WTC11 (cell line): ENCODE measurements around the gene BMP4. TPM values are rescaled to one million over a fixed set of nuclear protein-coding genes. Genes with fewer than 3 reads are reported as not detected.

ENCODE experiments used
- ATAC-seq: fragments of 200-7000 bp; cut with Tn5 transposase; 2 replicates; pipeline ENCODE4 v1.10.0; 2021; ENCODE audit warnings: mild to moderate bottlenecking, moderate library complexity
- CTCF ChIA-PET: fragments of 300-600 bp; sonication (Branson Sonifier 250); formaldehyde crosslinking; loops from one replicate; lab custom pipeline; 2021; ENCODE audit warnings: antibody characterized with exemption; lab: Charles Lee
- POLR2A ChIA-PET: fragments of 350-600 bp; sonication (Branson Sonifier 250); formaldehyde crosslinking; loops from one replicate; lab custom pipeline; 2021; ENCODE audit warnings: antibody characterized with exemption; lab: Charles Lee
- DNase-seq: peaks from one replicate; pipeline ENCODE4 v3.0.0; 2021; ENCODE audit warnings: low spot score
- H3K27ac Mint-ChIP-seq: 2 replicates; pipeline ENCODE4 v1.8.0; 2021; ENCODE audit warnings: mixed read lengths
- H3K27me3 Mint-ChIP-seq: 2 replicates; pipeline ENCODE4 v1.8.0; 2021; ENCODE audit warnings: low read depth, mild to moderate bottlenecking, moderate library complexity, mixed read lengths
- H3K36me3 Mint-ChIP-seq: 2 replicates; pipeline ENCODE4 v1.8.0; 2021; ENCODE audit warnings: mixed read lengths
- H3K4me1 Mint-ChIP-seq: 2 replicates; pipeline ENCODE4 v1.8.0; 2022; ENCODE audit warnings: mixed read lengths
- H3K4me3 Mint-ChIP-seq: 2 replicates; pipeline ENCODE4 v1.8.0; 2021; ENCODE audit warnings: mild to moderate bottlenecking, moderate library complexity, mixed read lengths
- H3K9me3 Mint-ChIP-seq: 2 replicates; pipeline ENCODE4 v1.8.0; 2021; ENCODE audit warnings: mixed read lengths
- CBFB ChIP-seq: sonication (generic); formaldehyde crosslinking; IDR thresholded peaks from 2 replicates; pipeline ENCODE4 v1.8.1; 2022; ENCODE audit warnings: mild to moderate bottlenecking, low read depth, missing genetic modification reagents
- E2F5 ChIP-seq: sonication (generic); formaldehyde crosslinking; IDR thresholded peaks from 2 replicates; pipeline ENCODE4 v1.8.1; 2022; ENCODE audit warnings: mild to moderate bottlenecking, moderate library complexity, missing genetic modification reagents
- ETV6 ChIP-seq: sonication (generic); formaldehyde crosslinking; IDR thresholded peaks from 2 replicates; pipeline ENCODE4 v1.8.1; 2022; ENCODE audit warnings: mild to moderate bottlenecking, missing genetic modification reagents
- GABPB1 ChIP-seq: sonication (generic); formaldehyde crosslinking; IDR thresholded peaks from 2 replicates; pipeline ENCODE4 v1.8.1; 2023; ENCODE audit warnings: mild to moderate bottlenecking, missing genetic modification reagents
- JAZF1 ChIP-seq: fragments of 250-450 bp; sonication (Bioruptor Pico); IDR thresholded peaks from 2 replicates; pipeline ENCODE4 v1.9.0; 2021; ENCODE audit warnings: moderate library complexity, mild to moderate bottlenecking, inconsistent platforms
- MYBL2 ChIP-seq: sonication (generic); formaldehyde crosslinking; IDR thresholded peaks from 2 replicates; pipeline ENCODE4 v1.8.1; 2023; ENCODE audit warnings: mild to moderate bottlenecking, moderate library complexity, missing genetic modification reagents
- NR1H2 ChIP-seq: sonication (generic); formaldehyde crosslinking; IDR thresholded peaks from 2 replicates; pipeline ENCODE4 v1.9.0; 2021; ENCODE audit warnings: mild to moderate bottlenecking, moderate library complexity, missing genetic modification reagents
- NR2C2 ChIP-seq: sonication (generic); formaldehyde crosslinking; IDR thresholded peaks from 2 replicates; pipeline ENCODE4 v1.8.0; 2022; ENCODE audit warnings: mild to moderate bottlenecking, missing genetic modification reagents
- NR3C1 ChIP-seq: sonication (generic); formaldehyde crosslinking; conservative IDR thresholded peaks from 2 replicates; pipeline ENCODE4 v1.8.1; 2023; ENCODE audit warnings: low read depth, mild to moderate bottlenecking, missing genetic modification reagents
- PREB ChIP-seq: sonication (generic); formaldehyde crosslinking; IDR thresholded peaks from 2 replicates; pipeline ENCODE4 v1.8.1; 2022; ENCODE audit warnings: mild to moderate bottlenecking, missing genetic modification reagents, moderate library complexity, borderline replicate concordance
- SMAD4 ChIP-seq: sonication (generic); formaldehyde crosslinking; IDR thresholded peaks from 2 replicates; pipeline ENCODE4 v1.8.0; 2022; ENCODE audit warnings: mild to moderate bottlenecking, missing genetic modification reagents
- TCF7 ChIP-seq: sonication (generic); formaldehyde crosslinking; IDR thresholded peaks from 2 replicates; pipeline ENCODE4 v1.8.0; 2022; ENCODE audit warnings: mild to moderate bottlenecking, low read depth, missing genetic modification reagents, moderate library complexity
- ZNF396 ChIP-seq: fragments of 250-450 bp; sonication (Bioruptor Pico); IDR thresholded peaks from 2 replicates; pipeline ENCODE4 v1.8.0; 2021; ENCODE audit warnings: mild to moderate bottlenecking, moderate library complexity, borderline replicate concordance
- ZNF425 ChIP-seq: fragments of 250-450 bp; sonication (Bioruptor Pico); conservative IDR thresholded peaks from 2 replicates; pipeline ENCODE4 v1.9.0; 2021; ENCODE audit warnings: mild to moderate bottlenecking
- total RNA-seq: library from RNA; stranded (reverse); gene quantifications from 3 replicates; pipeline ENCODE4 v1.2.3, GENCODE V29; 2021
- TF ChIP-seq, protein P1 (sequence below): fragments of 250-450 bp; sonication (Bioruptor Pico); IDR thresholded peaks from 2 replicates; pipeline ENCODE4 v1.9.0; 2021; ENCODE audit warnings: moderate library complexity, mild to moderate bottlenecking, inconsistent platforms, borderline replicate concordance
- TF ChIP-seq, protein P2 (sequence below): sonication (generic); formaldehyde crosslinking; IDR thresholded peaks from 2 replicates; pipeline ENCODE4 v1.8.0; 2023; ENCODE audit warnings: missing genetic modification reagents, mild to moderate bottlenecking, borderline replicate concordance
- TF ChIP-seq, protein P3 (sequence below): sonication (generic); formaldehyde crosslinking; IDR thresholded peaks from 2 replicates; pipeline ENCODE4 v1.8.0; 2023; ENCODE audit warnings: missing genetic modification reagents
- TF ChIP-seq, protein P4 (sequence below): sonication (generic); formaldehyde crosslinking; IDR thresholded peaks from 2 replicates; pipeline ENCODE4 v1.8.0; 2022; ENCODE audit warnings: mild to moderate bottlenecking, missing genetic modification reagents

BMP4 gene
- total RNA-seq, 1 experiment from 2014 or later, result 7.8 TPM

- TF ChIP-seq GABPB1 (CRISPR knock-in tag) (peak; percentile 68; the same call in 1 of the 2 replicates), SMAD4 (CRISPR knock-in tag) (no peak), NR1H2 (no peak), TCF7 (CRISPR knock-in tag) (no peak)
- TF ChIP-seq, protein P1, sequence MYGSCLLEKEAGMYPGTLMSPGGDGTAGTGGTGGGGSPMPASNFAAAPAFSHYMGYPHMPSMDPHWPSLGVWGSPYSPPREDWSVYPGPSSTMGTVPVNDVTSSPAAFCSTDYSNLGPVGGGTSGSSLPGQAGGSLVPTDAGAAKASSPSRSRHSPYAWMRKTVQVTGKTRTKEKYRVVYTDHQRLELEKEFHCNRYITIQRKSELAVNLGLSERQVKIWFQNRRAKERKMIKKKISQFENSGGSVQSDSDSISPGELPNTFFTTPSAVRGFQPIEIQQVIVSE (CRISPR knock-in tag), result no peak
- TF ChIP-seq, protein P2, sequence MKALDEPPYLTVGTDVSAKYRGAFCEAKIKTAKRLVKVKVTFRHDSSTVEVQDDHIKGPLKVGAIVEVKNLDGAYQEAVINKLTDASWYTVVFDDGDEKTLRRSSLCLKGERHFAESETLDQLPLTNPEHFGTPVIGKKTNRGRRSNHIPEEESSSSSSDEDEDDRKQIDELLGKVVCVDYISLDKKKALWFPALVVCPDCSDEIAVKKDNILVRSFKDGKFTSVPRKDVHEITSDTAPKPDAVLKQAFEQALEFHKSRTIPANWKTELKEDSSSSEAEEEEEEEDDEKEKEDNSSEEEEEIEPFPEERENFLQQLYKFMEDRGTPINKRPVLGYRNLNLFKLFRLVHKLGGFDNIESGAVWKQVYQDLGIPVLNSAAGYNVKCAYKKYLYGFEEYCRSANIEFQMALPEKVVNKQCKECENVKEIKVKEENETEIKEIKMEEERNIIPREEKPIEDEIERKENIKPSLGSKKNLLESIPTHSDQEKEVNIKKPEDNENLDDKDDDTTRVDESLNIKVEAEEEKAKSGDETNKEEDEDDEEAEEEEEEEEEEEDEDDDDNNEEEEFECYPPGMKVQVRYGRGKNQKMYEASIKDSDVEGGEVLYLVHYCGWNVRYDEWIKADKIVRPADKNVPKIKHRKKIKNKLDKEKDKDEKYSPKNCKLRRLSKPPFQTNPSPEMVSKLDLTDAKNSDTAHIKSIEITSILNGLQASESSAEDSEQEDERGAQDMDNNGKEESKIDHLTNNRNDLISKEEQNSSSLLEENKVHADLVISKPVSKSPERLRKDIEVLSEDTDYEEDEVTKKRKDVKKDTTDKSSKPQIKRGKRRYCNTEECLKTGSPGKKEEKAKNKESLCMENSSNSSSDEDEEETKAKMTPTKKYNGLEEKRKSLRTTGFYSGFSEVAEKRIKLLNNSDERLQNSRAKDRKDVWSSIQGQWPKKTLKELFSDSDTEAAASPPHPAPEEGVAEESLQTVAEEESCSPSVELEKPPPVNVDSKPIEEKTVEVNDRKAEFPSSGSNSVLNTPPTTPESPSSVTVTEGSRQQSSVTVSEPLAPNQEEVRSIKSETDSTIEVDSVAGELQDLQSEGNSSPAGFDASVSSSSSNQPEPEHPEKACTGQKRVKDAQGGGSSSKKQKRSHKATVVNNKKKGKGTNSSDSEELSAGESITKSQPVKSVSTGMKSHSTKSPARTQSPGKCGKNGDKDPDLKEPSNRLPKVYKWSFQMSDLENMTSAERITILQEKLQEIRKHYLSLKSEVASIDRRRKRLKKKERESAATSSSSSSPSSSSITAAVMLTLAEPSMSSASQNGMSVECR (CRISPR knock-in tag), result no peak
These were observed 13.5 kb downstream of the BMP4 start (continued) for GRCh38 chr14:53942970-53943750.

GRCh38 chr14:53938136-53938837 is 18.3 kb downstream of the BMP4 start:
- DNase-seq (no peak), ATAC-seq (no peak)
- Mint-ChIP-seq H3K9me3 (0 out of 2 replicates have a peak, but pooled peaks cover 4% of the 10 kb centered on the region), H3K27ac (no peak overlapping the region), H3K4me1 (peaks cover 23% of the 10 kb centered on the region), H3K27me3 (no peaks in the 10 kb centered on the region), H3K36me3 (no peaks in the 10 kb centered on the region), H3K4me3 (no peak overlapping the region)
- TF ChIP-seq NR3C1 (CRISPR knock-in tag) (no peak), E2F5 (CRISPR knock-in tag) (no peak), NR1H2 (no peak), JAZF1 (no peak), PREB (CRISPR knock-in tag) (no peak), CBFB (CRISPR knock-in tag) (no peak), ZNF396 (no peak), ETV6 (CRISPR knock-in tag) (no peak), ZNF425 (no peak), MYBL2 (no peak), NR2C2 (CRISPR knock-in tag) (no peak)
- TF ChIP-seq, protein P3, sequence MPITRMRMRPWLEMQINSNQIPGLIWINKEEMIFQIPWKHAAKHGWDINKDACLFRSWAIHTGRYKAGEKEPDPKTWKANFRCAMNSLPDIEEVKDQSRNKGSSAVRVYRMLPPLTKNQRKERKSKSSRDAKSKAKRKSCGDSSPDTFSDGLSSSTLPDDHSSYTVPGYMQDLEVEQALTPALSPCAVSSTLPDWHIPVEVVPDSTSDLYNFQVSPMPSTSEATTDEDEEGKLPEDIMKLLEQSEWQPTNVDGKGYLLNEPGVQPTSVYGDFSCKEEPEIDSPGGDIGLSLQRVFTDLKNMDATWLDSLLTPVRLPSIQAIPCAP, result no peak
- TF ChIP-seq, protein P4, sequence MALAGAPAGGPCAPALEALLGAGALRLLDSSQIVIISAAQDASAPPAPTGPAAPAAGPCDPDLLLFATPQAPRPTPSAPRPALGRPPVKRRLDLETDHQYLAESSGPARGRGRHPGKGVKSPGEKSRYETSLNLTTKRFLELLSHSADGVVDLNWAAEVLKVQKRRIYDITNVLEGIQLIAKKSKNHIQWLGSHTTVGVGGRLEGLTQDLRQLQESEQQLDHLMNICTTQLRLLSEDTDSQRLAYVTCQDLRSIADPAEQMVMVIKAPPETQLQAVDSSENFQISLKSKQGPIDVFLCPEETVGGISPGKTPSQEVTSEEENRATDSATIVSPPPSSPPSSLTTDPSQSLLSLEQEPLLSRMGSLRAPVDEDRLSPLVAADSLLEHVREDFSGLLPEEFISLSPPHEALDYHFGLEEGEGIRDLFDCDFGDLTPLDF, result no peak
- ChIA-PET CTCF (interaction anchor here (0.6 to 2.3 kb wide), 3 partner anchors 9 to 410 kb away, joined by 3 to 10 read pairs (median 4); no protein-coding TSS in a partner anchor), POLR2A (no interaction called here)
